Measurements from ENCODE around the gene PCGF1.

DNA sequence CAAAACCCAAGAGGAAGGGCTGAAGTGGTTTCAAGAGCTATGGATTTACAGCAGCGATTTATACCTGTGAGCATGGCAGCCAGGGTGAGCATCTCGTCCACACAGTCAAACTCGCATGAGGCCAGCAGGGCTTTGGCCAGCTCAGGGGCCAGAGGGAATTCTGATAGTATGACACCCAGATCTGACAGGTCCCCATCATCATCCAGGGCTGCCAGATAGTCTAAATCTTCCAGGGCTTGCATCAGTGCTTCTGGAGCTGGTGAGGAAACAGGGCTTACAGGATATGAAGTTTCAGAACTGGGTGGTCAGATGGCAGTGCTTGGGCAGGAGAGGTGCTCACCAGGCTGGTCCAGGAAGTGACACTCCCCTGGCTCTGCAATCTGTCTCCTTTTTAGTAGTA, 15.0 kb upstream of the PCGF1 start:
- TF ChIP-seq POLR2A (IDR thresholded peaks at IDR 0.05; ENCODE audit: low read length) (no peak), GATA1 (IDR thresholded peaks at IDR 0.05; ENCODE audit: low read depth, low read length) (no peak)

Measured in erythroblast (primary cell).